ENCODE measurements around the gene CHSY1. TPM values are rescaled to one million over a fixed set of nuclear protein-coding genes. Genes with fewer than 3 reads are reported as not detected.

Gene CHSY1
- total RNA-seq, 2 experiments from 2014 or later = 5.0 to 14.3 TPM

DNA sequence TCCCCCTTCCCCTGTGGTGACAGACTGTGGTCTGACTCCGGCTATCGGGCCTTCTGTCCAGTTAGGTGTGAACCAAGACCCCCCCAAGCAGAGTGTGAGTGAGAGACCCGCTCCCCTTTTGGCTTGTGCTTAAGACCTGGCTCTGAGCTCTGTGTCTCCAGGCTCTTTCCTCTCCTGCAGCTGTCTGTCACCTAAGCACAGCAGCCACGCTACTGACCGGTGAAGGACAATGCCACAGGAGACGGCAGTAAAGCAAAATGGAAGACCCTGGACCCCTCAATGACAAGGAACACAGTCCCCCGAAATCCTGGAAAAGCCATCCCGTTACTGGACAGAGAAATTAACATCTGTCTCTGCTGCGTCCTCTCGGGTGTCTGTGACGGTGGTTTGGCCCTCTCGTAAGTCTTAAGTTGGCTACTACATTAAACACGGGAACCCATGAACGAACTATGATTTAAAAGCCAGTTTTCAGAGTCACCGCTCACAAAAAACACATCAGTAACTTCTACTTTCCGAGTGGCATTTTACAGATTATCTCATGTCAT is 53.7 kb downstream of the CHSY1 start:
- CTCF ChIA-PET (ENCODE audit: unreplicated experiment) = no interaction called here
- Histone ChIP-seq H3K9me3 (ENCODE audit: low read length) (no peaks in the 10 kb centered on the region), H3K27ac (ENCODE audit: low read depth, low read length, poor library complexity, severe bottlenecking) (no peak overlapping the region), H3K4me2 (ENCODE audit: low read length) (no peak overlapping the region), H3K9me2 (ENCODE audit: insufficient read depth, low read length) (no peaks in the 10 kb centered on the region), H4K20me1 (ENCODE audit: insufficient read depth, low read length) (no peaks in the 10 kb centered on the region; the same call in 1 of the 2 replicates), H3K79me2 (ENCODE audit: insufficient read depth, low read depth, low read length) (no peaks in the 10 kb centered on the region), H2AFZ (ENCODE audit: low read length) (no peak overlapping the region), H3K4me3 (ENCODE audit: low read depth, low read length, poor library complexity, severe bottlenecking) (no peak overlapping the region), H3K4me1 (ENCODE audit: insufficient read depth, low read length, poor library complexity, severe bottlenecking) (peaks cover 27% of the 10 kb centered on the region), H3K36me3 (ENCODE audit: insufficient read depth, low read length) (no peaks in the 10 kb centered on the region)
- intact Hi-C loops (cut with micrococcal nuclease; ENCODE audit: unreplicated experiment) = loop anchor here (2.0 to 5.0 kb wide), 2 partner anchors 47 to 71 kb away; no protein-coding TSS in a partner anchor
- no TSS peak for BruUV-seq (replicated peaks)
- POLR2A ChIA-PET = interaction anchor here (0.5 to 0.8 kb wide), 2 partner anchors 47 to 1364 kb away, joined by 3 to 4 read pairs; no protein-coding TSS in a partner anchor
- TF ChIP-seq, protein P1, sequence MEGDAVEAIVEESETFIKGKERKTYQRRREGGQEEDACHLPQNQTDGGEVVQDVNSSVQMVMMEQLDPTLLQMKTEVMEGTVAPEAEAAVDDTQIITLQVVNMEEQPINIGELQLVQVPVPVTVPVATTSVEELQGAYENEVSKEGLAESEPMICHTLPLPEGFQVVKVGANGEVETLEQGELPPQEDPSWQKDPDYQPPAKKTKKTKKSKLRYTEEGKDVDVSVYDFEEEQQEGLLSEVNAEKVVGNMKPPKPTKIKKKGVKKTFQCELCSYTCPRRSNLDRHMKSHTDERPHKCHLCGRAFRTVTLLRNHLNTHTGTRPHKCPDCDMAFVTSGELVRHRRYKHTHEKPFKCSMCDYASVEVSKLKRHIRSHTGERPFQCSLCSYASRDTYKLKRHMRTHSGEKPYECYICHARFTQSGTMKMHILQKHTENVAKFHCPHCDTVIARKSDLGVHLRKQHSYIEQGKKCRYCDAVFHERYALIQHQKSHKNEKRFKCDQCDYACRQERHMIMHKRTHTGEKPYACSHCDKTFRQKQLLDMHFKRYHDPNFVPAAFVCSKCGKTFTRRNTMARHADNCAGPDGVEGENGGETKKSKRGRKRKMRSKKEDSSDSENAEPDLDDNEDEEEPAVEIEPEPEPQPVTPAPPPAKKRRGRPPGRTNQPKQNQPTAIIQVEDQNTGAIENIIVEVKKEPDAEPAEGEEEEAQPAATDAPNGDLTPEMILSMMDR (conservative IDR thresholded peaks at IDR 0.05; ENCODE audit: low read length) = no peak
- TF ChIP-seq EZH2phosphoT487 (IDR thresholded peaks at IDR 0.05; ENCODE audit: borderline replicate concordance, low read depth, low read length) = no peak
- no peak for DNase-seq (ENCODE audit: low spot score)

DNA sequence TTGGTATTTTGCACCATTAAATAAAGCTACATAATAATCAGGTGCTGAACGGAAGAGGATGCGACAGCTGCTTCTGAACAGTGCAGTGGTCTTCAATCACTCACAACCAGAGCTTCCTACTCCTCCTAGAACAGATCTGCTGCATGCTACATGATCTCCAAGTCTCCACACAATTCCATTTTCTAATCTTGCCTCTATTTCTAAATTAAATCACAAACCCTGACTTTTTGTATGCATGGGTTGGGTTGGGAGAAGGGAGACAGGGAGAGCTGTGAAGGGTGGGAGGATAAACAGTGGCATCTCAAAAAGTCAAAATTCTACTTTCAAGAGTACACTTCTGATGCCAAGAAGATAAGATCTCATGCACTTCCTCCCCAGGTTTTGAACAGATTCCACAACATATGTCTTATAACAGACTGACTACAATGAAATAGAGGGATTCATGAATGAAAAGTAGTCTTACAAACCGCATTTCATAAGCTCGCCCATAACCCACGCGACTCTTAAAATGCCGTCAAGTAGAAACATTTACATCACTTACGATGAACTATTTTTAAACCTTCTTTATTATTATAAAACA is 57.2 kb downstream of the CHSY1 start:
- no peaks in the 10 kb centered on the region for H3K79me2 ChIP-seq (ENCODE audit: insufficient read depth, low read depth, low read length)
- no peaks in the 10 kb centered on the region for H3K9me3 ChIP-seq (ENCODE audit: low read length)
- no peak overlapping the region for H2AFZ ChIP-seq (ENCODE audit: low read length)
- DNase-seq (ENCODE audit: low spot score) = no peak
- no peaks in the 10 kb centered on the region for H3K9me2 ChIP-seq (ENCODE audit: insufficient read depth, low read length)
- ChIA-PET POLR2A (interaction anchor here (0.6 to 1.2 kb wide), 5 partner anchors 8 to 90 kb away, joined by 3 read pairs; no protein-coding TSS in a partner anchor), CTCF (ENCODE audit: unreplicated experiment) (no interaction called here)
- H3K36me3 ChIP-seq (ENCODE audit: insufficient read depth, low read length) = no peaks in the 10 kb centered on the region
- TF ChIP-seq EZH2phosphoT487 (IDR thresholded peaks at IDR 0.05; ENCODE audit: borderline replicate concordance, low read depth, low read length) = no peak
- TF ChIP-seq, protein P1 (conservative IDR thresholded peaks at IDR 0.05; ENCODE audit: low read length) = no peak
- no peak overlapping the region for H3K27ac ChIP-seq (ENCODE audit: low read depth, low read length, poor library complexity, severe bottlenecking)
- BruUV-seq (replicated peaks) = no TSS peak
- intact Hi-C loops (cut with micrococcal nuclease; ENCODE audit: unreplicated experiment) = loop anchor here (5.0 kb wide), 1 partner anchor 67 kb away; no protein-coding TSS in a partner anchor
- H4K20me1 ChIP-seq (ENCODE audit: insufficient read depth, low read length) = no peaks in the 10 kb centered on the region; the same call in 1 of the 2 replicates
- no peak overlapping the region for H3K4me3 ChIP-seq (ENCODE audit: low read depth, low read length, poor library complexity, severe bottlenecking)
- peaks cover 10% of the 10 kb centered on the region for H3K4me1 ChIP-seq (ENCODE audit: insufficient read depth, low read length, poor library complexity, severe bottlenecking)
- no peak overlapping the region for H3K4me2 ChIP-seq (ENCODE audit: low read length)
